ENCODE measurements around the gene SLC9C2.
"Not testable (repeated sequence)": the region's sequence is repeated elsewhere in the genome, so short reads cannot be mapped to it uniquely, and the experiment has no call there.

The SLC9C2 gene

DNA sequence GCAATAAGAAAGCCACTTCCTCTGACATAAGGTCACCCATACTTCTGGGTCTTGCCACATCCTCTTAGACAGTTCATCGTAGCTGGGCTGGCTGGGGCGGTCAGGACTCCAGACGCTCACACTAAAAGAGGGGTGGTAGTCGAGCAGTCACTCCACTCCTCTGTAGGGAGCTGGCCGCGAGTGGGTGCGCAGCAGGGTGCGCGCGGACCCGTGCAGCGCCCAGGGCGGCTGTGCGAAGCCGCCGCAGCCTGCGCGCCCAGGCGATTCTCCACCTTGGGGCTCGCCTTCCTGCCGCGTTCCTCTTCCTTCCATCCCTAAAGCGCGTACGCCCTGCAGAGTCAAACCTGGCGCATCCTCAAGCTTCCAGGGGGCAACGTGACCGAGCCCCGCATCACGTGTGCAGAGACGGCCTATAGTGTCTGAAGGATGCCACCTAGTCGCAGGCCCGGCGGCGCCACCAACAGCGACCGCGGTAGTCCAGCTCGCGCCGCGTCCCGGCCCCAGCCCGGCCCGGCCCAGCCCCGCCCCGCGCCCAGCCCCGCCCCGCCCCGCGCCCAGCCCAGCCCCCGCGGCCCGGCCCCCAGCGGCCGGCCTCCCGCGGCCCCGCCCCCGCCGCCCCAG lies 126.1 kb downstream of the SLC9C2 start:
- FAIRE-seq, result no peak
- DNase-seq (ENCODE audit: insufficient read length, low spot score), result peak; percentile 85
- peak; percentile 88 for TF ChIP-seq POLR2A (IDR thresholded peaks at IDR 0.05; ENCODE audit: low read depth, low read length)

GRCh38 chr1:173476197-173476664 lies 126.6 kb downstream of the SLC9C2 start:
- no peak for FAIRE-seq
- no peak for TF ChIP-seq POLR2A (IDR thresholded peaks at IDR 0.05; ENCODE audit: low read depth, low read length)
- no peak for DNase-seq (ENCODE audit: insufficient read length, low spot score)

- TF ChIP-seq POLR2A (IDR thresholded peaks at IDR 0.05; ENCODE audit: low read depth, low read length), result no peak
- FAIRE-seq (no peak), DNase-seq (ENCODE audit: insufficient read length, low spot score) (no peak)
These were observed 127.2 kb downstream of the SLC9C2 start for GRCh38 chr1:173475564-173476196.

- DNase-seq (ENCODE audit: insufficient read length, low spot score), result not testable (repeated sequence)
These were observed 128.0 kb downstream of the SLC9C2 start for GRCh38 chr1:173474780-173475421.

DNA sequence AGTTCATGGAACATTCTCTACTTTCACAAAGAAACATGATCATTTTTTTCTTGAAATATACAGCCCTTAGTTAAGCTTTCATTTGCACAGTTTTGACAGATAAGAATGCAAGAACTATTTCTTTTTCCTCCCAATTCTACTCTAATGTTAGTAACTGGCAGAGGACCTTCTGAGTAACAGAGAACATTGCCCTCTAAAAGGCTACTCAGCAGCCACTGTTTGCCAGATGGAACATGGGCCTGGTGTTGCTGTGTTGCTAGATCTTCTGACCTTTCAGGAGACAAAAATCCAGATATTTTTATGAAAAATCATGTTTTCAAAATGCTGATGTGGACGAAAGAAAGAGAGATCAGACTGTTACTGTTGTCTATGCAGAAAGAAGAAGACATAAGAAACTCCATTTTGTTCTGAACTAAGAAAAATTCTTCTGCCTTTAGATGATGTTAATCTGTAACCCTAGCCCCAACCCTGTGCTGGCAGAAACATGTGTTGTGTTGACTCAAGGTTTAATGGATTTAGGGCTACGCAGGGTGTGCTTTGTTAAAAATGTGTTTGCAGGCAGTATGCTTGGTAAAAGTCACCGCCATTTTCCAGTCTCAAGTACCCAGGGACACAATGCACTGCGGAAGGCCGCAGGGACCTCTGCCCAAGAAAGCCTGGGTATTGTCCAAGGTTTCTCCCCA lies 128.6 kb downstream of the SLC9C2 start:
- FAIRE-seq (no peak), DNase-seq (ENCODE audit: insufficient read length, low spot score) (no peak)
- TF ChIP-seq POLR2A (IDR thresholded peaks at IDR 0.05; ENCODE audit: low read depth, low read length), result no peak

More at GRCh38 chr1:173474780-173475421, 128.0 kb downstream of the SLC9C2 start:
- not testable (repeated sequence) for FAIRE-seq

GRCh38 chr1:173473599-173474011 lies 129.3 kb downstream of the SLC9C2 start:
- TF ChIP-seq POLR2A (IDR thresholded peaks at IDR 0.05; ENCODE audit: low read depth, low read length), result no peak
- no peak for FAIRE-seq
- no peak for DNase-seq (ENCODE audit: insufficient read length, low spot score)

DNA sequence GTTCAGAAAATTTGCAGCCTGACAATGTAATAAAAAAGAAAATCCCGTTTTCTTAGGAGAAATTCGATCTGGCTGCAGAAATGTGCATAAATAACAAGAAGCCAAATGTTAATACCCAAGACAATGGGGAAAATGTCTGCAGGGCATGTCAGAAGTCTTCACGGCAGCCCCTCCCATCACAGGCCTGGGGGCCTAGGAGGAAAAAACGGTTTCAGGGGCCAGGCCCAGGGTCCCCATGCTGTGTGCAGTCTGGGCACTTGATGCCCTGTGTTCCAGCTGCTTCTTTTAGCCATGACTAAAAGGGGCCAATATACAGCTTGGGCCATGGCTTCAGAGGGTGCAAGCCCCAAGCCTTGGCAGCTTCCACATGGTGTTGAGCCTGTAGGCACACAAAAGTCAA lies 132.3 kb downstream of the SLC9C2 start:
- TF ChIP-seq POLR2A (IDR thresholded peaks at IDR 0.05; ENCODE audit: low read depth, low read length), result no peak
- FAIRE-seq (no peak), DNase-seq (ENCODE audit: insufficient read length, low spot score) (no peak)

- no peak for DNase-seq (ENCODE audit: insufficient read length, low spot score)
- TF ChIP-seq POLR2A (IDR thresholded peaks at IDR 0.05; ENCODE audit: low read depth, low read length), result no peak
- FAIRE-seq, result no peak
These were observed 133.2 kb downstream of the SLC9C2 start for GRCh38 chr1:173469656-173470055.

DNA sequence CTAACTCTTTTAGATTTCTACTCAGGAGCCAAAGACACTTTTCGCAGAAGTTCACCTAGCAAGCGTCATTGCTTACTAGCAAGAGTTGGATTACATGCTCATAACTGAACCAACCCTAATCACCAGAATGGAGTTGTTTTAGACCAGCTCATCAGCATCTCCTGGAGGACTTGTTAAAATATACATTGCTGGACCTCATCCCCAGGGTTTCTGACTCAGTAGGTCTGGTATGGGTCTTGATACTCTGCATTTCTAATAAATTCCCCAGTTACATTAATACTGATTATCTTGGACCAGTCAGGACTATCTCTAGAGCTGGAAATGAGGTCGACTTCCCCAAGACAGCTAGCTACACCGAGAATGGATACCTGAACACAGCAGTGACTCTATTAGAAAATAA lies 135.4 kb downstream of the SLC9C2 start:
- no peak for FAIRE-seq
- TF ChIP-seq POLR2A (IDR thresholded peaks at IDR 0.05; ENCODE audit: low read depth, low read length), result no peak
- DNase-seq (ENCODE audit: insufficient read length, low spot score), result no peak

DNA sequence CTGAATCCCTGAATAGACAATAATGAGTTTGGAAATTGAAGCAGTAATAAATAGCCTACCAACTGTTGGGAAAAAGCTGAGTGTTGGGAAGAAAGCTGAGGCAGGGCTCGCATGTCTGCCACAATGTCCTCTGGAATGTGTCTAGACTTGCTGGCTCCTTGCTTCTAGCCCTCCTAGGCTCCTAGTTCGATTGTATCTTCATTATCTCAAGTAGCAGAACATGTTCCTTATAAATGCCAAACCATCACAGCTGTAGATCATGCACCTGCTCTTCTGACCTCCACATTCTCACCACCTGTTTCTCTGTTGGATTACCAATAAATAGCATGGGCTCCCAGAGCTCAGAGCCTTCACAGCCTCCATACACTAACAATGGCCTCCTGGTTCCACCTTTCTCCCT lies 138.7 kb downstream of the SLC9C2 start:
- FAIRE-seq; DNase-seq (ENCODE audit: insufficient read length, low spot score): not testable (repeated sequence)

GRCh38 chr1:173462666-173463065 lies 140.2 kb downstream of the SLC9C2 start:
- not testable (repeated sequence) for DNase-seq (ENCODE audit: insufficient read length, low spot score)

DNA sequence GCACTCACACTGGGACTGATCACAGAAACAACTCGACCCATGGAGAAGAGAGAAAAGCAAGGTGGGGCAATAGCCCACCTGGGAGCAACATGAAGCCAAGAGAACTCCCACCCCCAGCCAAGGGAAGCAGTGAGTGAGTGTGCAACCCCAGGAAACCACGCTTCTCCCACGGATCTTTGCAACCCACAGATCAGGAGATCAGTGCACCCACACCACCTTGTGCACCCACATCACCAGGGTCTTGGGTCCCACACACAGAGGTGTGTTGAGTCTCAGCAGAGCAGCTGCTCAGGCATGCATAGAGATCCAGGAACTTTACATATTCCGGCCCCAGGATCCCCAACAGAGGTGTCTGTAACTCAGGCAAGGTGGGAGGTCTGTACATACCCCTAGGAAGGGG lies 143.0 kb downstream of the SLC9C2 start:
- DNase-seq (ENCODE audit: insufficient read length, low spot score) (no peak), FAIRE-seq (no peak)
- no peak for TF ChIP-seq POLR2A (IDR thresholded peaks at IDR 0.05; ENCODE audit: low read depth, low read length)

More at GRCh38 chr1:173462666-173463065, 140.2 kb downstream of the SLC9C2 start:
- FAIRE-seq, result not testable (repeated sequence)

DNA sequence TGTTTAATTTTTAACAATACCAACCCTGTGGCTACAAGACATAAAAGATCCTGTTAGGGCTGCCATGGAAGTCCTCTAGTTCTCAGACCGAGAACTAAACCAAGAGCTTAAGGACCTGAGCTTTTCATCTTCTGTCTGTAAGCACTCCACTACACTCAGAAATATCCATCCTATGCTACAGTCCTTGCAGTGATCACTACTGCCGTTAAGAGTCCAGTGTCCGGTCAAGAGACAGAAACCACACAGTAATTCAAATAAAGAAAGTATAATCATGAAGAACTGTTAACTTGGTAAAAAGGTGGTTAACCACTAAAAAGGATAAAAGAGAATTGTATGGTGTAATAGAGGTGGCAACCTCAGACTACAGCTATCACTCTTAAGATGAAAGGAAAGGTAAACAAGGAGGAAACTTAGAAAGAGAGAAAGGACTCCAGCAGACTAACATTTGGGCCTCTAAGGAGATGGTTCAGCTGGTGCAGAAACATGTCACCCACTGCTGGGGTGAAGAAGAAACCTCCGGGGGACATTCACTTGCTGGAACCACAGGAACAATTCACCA lies 147.8 kb downstream of the SLC9C2 start:
- no peak for TF ChIP-seq POLR2A (IDR thresholded peaks at IDR 0.05; ENCODE audit: low read depth, low read length)
- FAIRE-seq (no peak), DNase-seq (ENCODE audit: insufficient read length, low spot score) (no peak)

DNA sequence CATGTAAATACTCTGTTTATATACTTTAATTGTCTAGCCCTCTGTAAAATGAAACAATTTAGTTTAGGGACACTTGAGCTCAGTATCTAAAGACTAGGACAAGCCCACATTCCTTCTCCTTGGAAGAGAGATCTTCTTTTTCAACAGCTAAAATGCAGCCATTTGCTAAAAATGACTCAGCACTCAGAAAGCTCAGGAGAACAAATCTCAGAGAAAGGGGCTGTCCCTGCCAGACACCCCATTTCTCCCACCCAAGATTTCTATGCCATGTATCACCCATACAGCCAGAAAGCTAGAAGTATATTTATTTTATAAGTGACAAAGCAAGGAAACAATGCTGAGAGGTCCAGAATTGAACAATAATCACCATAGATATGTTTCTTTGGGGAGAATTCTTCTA lies 148.9 kb downstream of the SLC9C2 start:
- DNase-seq (ENCODE audit: insufficient read length, low spot score) (no peak), FAIRE-seq (no peak)
- no peak for TF ChIP-seq POLR2A (IDR thresholded peaks at IDR 0.05; ENCODE audit: low read depth, low read length)
